H1 (cell line): ENCODE data around the gene LIFR. TPM values are rescaled to one million over a fixed set of nuclear protein-coding genes. Genes with fewer than 3 reads are reported as not detected.

Experiments used
- BRCA1 ChIP-seq: IDR thresholded peaks from 2 replicates; pipeline ENCODE4 v1.6.1; 2012; ENCODE audit warnings: low read depth, low read length, improper control_type of control experiment
- CHD7 ChIP-seq: fragments of 300-600 bp; sonication (generic); IDR thresholded peaks from 2 replicates; pipeline ENCODE4 v1.7.1; 2012; ENCODE audit warnings: low read length, moderate library complexity, mild to moderate bottlenecking, inconsistent platforms; ENCODE audit not compliant: insufficient replicate concordance
- RAD21 ChIP-seq, 2 experiments: IDR thresholded peaks in 1 of 2; conservative IDR thresholded peaks in 1 of 2; 2 replicates each; pipeline ENCODE4 v1.6.1; 2011; ENCODE audit warnings: low read depth in 2 of 2, low read length in 2 of 2, improper control_type of control experiment in 1 of 2, inconsistent platforms in 1 of 2, mild to moderate bottlenecking in 1 of 2, moderate library complexity in 1 of 2
- YY1 ChIP-seq: IDR thresholded peaks from 2 replicates; pipeline ENCODE4 v1.6.1; 2011; ENCODE audit warnings: low read depth, mild to moderate bottlenecking, low read length
- polyA plus RNA-seq, 7 experiments: library from polyadenylated mRNA; depleted of rRNA in 3 of 7; stranded (reverse) in 5 of 7; unstranded in 2 of 7; fragments of >200 nt in 5 of 7; fragments of 200-250 nt in 2 of 7; gene quantifications; 1 replicate in 5 of 7; 2 replicates in 1 of 7; 4 replicates in 1 of 7; pipeline versions ENCODE4 v1.2.1 to v1.2.3, GENCODE V29; 2011 to 2013; ENCODE audit warnings: missing spikeins in 2 of 7, mixed read lengths in 2 of 7
- total RNA-seq: library from RNA; stranded (reverse); fragmentation: NEBNext Ultra II Directional; extraction: Animal tissue kit (Norgen Biotek cat#: 25700); gene quantifications from 2 replicates; pipeline ENCODE4 v1.2.1, GENCODE V29; 2021

LIFR gene
- total and polyA plus RNA-seq, 2 of the 8 experiments (the other 6 are each of a cell fraction or from before 2014, with no cell fraction given) = 2.0 to 18.9 TPM

- TF ChIP-seq CHD7 = no peak
- TF ChIP-seq BRCA1 = no peak
- TF ChIP-seq RAD21 (IDR thresholded peaks at IDR 0.05 in 1 of 2, conservative IDR thresholded peaks at IDR 0.05 in 1 of 2; ENCODE audit: low read depth in 2 of 2, low read length in 2 of 2) = no peak
- TF ChIP-seq YY1 = no peak
Measured at GRCh38 chr5:38557792-38558191, 1.3 kb upstream of the LIFR start (continued).
